Loucy (cell line): Measurements from ENCODE around the gene RPL35A.

ENCODE experiments used
- H2AFZ ChIP-seq: fragments of 200-600 bp; sonication (generic); 2 replicates; pipeline ENCODE4 v1.6.0; 2016; ENCODE audit warnings: antibody characterized with exemption, mild to moderate bottlenecking, low read length, moderate library complexity
- H3F3A ChIP-seq: fragments of 200-600 bp; 2 replicates; pipeline ENCODE4 v1.6.0; 2016; ENCODE audit warnings: antibody characterized with exemption, low read depth, mild to moderate bottlenecking
- H3K27me3 ChIP-seq: fragments of 200-600 bp; sonication (generic); 2 replicates; pipeline ENCODE4 v1.6.1; 2014; ENCODE audit warnings: low read length, mild to moderate bottlenecking; ENCODE audit not compliant: insufficient read depth, poor library complexity, severe bottlenecking
- H3K36me3 ChIP-seq: fragments of 200-600 bp; sonication (generic); 2 replicates; pipeline ENCODE4 v1.6.1; 2016; ENCODE audit warnings: low read length; ENCODE audit not compliant: insufficient read depth
- H3K4me1 ChIP-seq: fragments of 200-600 bp; sonication (generic); 2 replicates; pipeline ENCODE4 v1.5.1; 2014; ENCODE audit warnings: low read length, mild to moderate bottlenecking; ENCODE audit not compliant: insufficient read depth, poor library complexity, severe bottlenecking
- H3K4me2 ChIP-seq: fragments of 200-600 bp; sonication (generic); 2 replicates; pipeline ENCODE4 v1.6.0; 2014; ENCODE audit warnings: antibody characterized with exemption, low read length, low read depth, mild to moderate bottlenecking; ENCODE audit not compliant: poor library complexity, severe bottlenecking
- H3K4me3 ChIP-seq: fragments of 200-600 bp; sonication (generic); 2 replicates; pipeline ENCODE4 v1.5.1; 2014; ENCODE audit warnings: low read length, mild to moderate bottlenecking, mixed read lengths; ENCODE audit not compliant: poor library complexity, severe bottlenecking
- H3K79me2 ChIP-seq: fragments of 200-600 bp; sonication (generic); 2 replicates; pipeline ENCODE4 v1.6.1; 2014; ENCODE audit warnings: low read length; ENCODE audit not compliant: insufficient read depth
- H3K9ac ChIP-seq: fragments of 200-600 bp; sonication (generic); 2 replicates; pipeline ENCODE4 v1.6.0; 2014; ENCODE audit warnings: mild to moderate bottlenecking, low read depth, low read length, moderate library complexity; ENCODE audit not compliant: poor library complexity, severe bottlenecking
- H3K9me2 ChIP-seq: fragments of 200-600 bp; sonication (generic); replicated peaks from 2 replicates; pipeline ENCODE4 v1.6.1; 2016; ENCODE audit warnings: low read depth, low read length, mixed read lengths
- H3K9me3 ChIP-seq: fragments of 200-600 bp; sonication (generic); 2 replicates; pipeline ENCODE4 v1.6.1; 2014; ENCODE audit warnings: mild to moderate bottlenecking, antibody characterized with exemption, low read length, low read depth; ENCODE audit not compliant: insufficient read depth
- H4K20me1 ChIP-seq: fragments of 200-600 bp; sonication (generic); 2 replicates; pipeline ENCODE4 v1.6.0; 2014; ENCODE audit warnings: antibody characterized with exemption, low read length, mild to moderate bottlenecking; ENCODE audit not compliant: insufficient read depth, poor library complexity, severe bottlenecking
- CTCF ChIP-seq: fragments of 200-600 bp; sonication (generic); conservative IDR thresholded peaks from 2 replicates; pipeline ENCODE4 v1.5.1; 2014; ENCODE audit warnings: mild to moderate bottlenecking, antibody characterized with exemption, low read length
- EZH2phosphoT487 ChIP-seq: fragments of 200-600 bp; IDR thresholded peaks from 2 replicates; pipeline ENCODE4 v1.6.1; 2018; ENCODE audit warnings: antibody characterized with exemption, mild to moderate bottlenecking, moderate library complexity, borderline replicate concordance

RPL35A gene

DNA sequence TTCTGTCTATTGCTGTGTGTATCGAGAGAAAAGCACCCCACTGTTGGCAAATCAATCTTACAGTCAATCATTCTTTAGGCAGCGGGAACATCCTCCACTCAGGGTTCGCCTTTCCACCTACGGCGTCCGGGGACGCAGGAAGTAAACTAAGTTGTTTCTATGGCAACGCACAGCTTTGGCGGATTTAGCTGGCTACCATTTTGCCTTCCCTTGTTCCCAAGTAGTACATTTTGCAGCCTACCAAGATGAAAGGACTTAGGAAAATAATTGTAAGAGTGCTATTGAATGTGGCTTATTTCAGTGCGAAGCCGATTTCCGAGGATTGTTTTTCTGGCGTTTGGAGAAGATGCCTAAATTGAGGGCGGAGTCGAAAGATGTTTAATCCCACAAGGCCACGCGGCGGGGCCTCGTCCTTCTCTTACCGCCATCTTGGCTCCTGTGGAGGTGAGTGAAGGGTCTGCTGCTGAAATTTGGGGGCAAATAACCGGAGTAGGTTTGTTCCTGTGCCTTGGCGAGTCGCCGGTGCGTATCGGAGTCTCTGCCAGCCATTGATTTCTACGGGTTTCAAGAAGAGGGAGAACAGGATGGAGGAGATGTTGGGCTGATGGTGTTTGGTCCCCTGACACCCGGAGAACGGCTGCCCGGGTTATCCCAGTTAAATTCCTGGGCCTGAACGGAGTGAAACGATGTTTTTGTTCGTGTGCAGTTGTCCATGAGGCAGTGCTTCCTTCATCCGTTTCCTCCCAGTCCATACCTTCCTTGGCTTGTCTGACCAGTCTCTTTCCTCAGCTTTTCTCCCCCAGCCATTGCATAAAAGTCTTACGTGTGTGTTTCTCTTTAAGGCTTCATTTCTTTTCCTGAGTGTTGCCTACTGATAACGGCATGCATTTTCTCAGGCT is at the start of gene RPL35A:
Gene RPL35A, plus strand, starts transcription at position 413 of the 899 bp plus-strand sequence. CDS start 778 bp downstream, outside the sequence.
- H3F3A ChIP-seq, result no peaks in the 10 kb centered on the region
- peaks cover 8% of the 10 kb centered on the region for H3K27me3 ChIP-seq
- H3K79me2 ChIP-seq, result peaks cover 50% of the 10 kb centered on the region
- no peaks in the 10 kb centered on the region for H3K9me2 ChIP-seq
- H2AFZ ChIP-seq, result peak within 1 kb of the TSS; percentile 50
- no peaks in the 10 kb centered on the region for H3K9me3 ChIP-seq
- TF ChIP-seq CTCF, result no peak
- TF ChIP-seq EZH2phosphoT487, result no peak
- peak within 1 kb of the TSS; percentile 96 for H3K9ac ChIP-seq
- peaks cover 29% of the 10 kb centered on the region for H3K4me1 ChIP-seq
- peaks cover 26% of the 10 kb centered on the region for H3K36me3 ChIP-seq
- H3K4me3 ChIP-seq, result peak within 1 kb of the TSS; percentile 92
- H4K20me1 ChIP-seq, result peaks cover 47% of the 10 kb centered on the region
- H3K4me2 ChIP-seq, result peak within 1 kb of the TSS; percentile 86

- Histone ChIP-seq H3K36me3 (no peaks in the 10 kb centered on the region), H3K4me3 (no peak overlapping the region), H3K79me2 (no peaks in the 10 kb centered on the region), H3K27me3 (no peaks in the 10 kb centered on the region), H3K9me3 (no peaks in the 10 kb centered on the region), H3K4me1 (no peaks in the 10 kb centered on the region), H3K9ac (no peak overlapping the region), H3F3A (no peaks in the 10 kb centered on the region), H4K20me1 (no peaks in the 10 kb centered on the region), H2AFZ (no peak overlapping the region), H3K4me2 (no peak overlapping the region), H3K9me2 (no peaks in the 10 kb centered on the region)
- TF ChIP-seq CTCF, result no peak
- no peak for TF ChIP-seq EZH2phosphoT487
These were observed 48.4 kb upstream of the RPL35A start for GRCh38 chr3:197901626-197902025.

GRCh38 chr3:197906023-197906849 is 43.8 kb upstream of the RPL35A start:
- Histone ChIP-seq H3K4me3 (no peak overlapping the region), H3K9me2 (no peaks in the 10 kb centered on the region), H3K9ac (no peak overlapping the region), H2AFZ (no peak overlapping the region), H3K36me3 (no peaks in the 10 kb centered on the region), H3K79me2 (no peaks in the 10 kb centered on the region), H3K27me3 (no peaks in the 10 kb centered on the region), H3K4me1 (no peaks in the 10 kb centered on the region), H3F3A (no peaks in the 10 kb centered on the region), H3K9me3 (no peaks in the 10 kb centered on the region), H4K20me1 (no peaks in the 10 kb centered on the region), H3K4me2 (peak overlapping the region; percentile 11)
- no peak for TF ChIP-seq EZH2phosphoT487
- peak; percentile 94 for TF ChIP-seq CTCF
